PC-3 (cell line): ENCODE data around the gene FAM107B. TPM values are rescaled to one million over a fixed set of nuclear protein-coding genes. Genes with fewer than 3 reads are reported as not detected.

Source experiments
- ATAC-seq: fragments of 200-7000 bp; cut with Tn5 transposase; 2 replicates; pipeline ENCODE4 v1.9.1; 2020; ENCODE audit warnings: mild to moderate bottlenecking, moderate library complexity
- BruUV-seq: library from RNA; stranded (reverse); fragments of 400-500 nt; replicated peaks from 2 replicates; lab custom pipeline; 2021; lab: Mats Ljungman, UMichigan
- CTCF ChIA-PET: fragments of 300-600 bp; sonication (Branson Sonifier 250); formaldehyde crosslinking; loops from one replicate; lab custom pipeline; 2022; ENCODE audit warnings: antibody characterized with exemption; lab: Charles Lee
- POLR2A ChIA-PET: fragments of 300-600 bp; sonication (Branson Sonifier 250); formaldehyde crosslinking; loops from one replicate; lab custom pipeline; 2022; ENCODE audit warnings: antibody characterized with exemption; ENCODE audit not compliant: unreplicated experiment; lab: Charles Lee
- DNase-seq: peaks from one replicate; pipeline ENCODE4 v3.0.0-alpha.2; 2015
- H2AFZ ChIP-seq: fragments of 300-600 bp; sonication (generic); 2 replicates; pipeline ENCODE4 v1.6.0; 2016; ENCODE audit warnings: antibody characterized with exemption, low read length
- H3F3A ChIP-seq: fragments of 300-600 bp; sonication (generic); one replicate; pipeline ENCODE4 v1.6.0; 2017; ENCODE audit warnings: antibody characterized with exemption, low read length, control low read depth, mild to moderate bottlenecking; ENCODE audit not compliant: unreplicated experiment
- H3K27ac ChIP-seq: fragments of 300-600 bp; sonication (generic); 2 replicates; pipeline ENCODE4 v1.5.1; 2016; ENCODE audit warnings: mild to moderate bottlenecking, low read length
- H3K27me3 ChIP-seq: fragments of 300-600 bp; sonication (generic); 2 replicates; pipeline ENCODE4 v1.6.1; 2016; ENCODE audit warnings: low read length, mixed read lengths
- H3K36me3 ChIP-seq: fragments of 300-600 bp; sonication (generic); 2 replicates; pipeline ENCODE4 v1.6.1; 2016; ENCODE audit warnings: low read depth, mixed run types, low read length, mixed read lengths
- H3K4me1 ChIP-seq: fragments of 300-600 bp; sonication (generic); 2 replicates; pipeline ENCODE4 v1.5.1; 2016; ENCODE audit warnings: low read length; ENCODE audit not compliant: insufficient read depth
- H3K4me2 ChIP-seq: fragments of 300-600 bp; sonication (generic); 2 replicates; pipeline ENCODE4 v1.6.0; 2016; ENCODE audit warnings: low read length
- H3K4me3 ChIP-seq: fragments of 300-600 bp; sonication (generic); 2 replicates; pipeline ENCODE4 v1.5.1; 2016; ENCODE audit warnings: mild to moderate bottlenecking, low read length, mixed read lengths
- H3K79me2 ChIP-seq: fragments of 300-600 bp; sonication (generic); 2 replicates; pipeline ENCODE4 v1.6.1; 2017; ENCODE audit warnings: low read length, mixed read lengths
- H3K9ac ChIP-seq: fragments of 300-600 bp; sonication (generic); 2 replicates; pipeline ENCODE4 v1.6.0; 2016; ENCODE audit warnings: mild to moderate bottlenecking, low read length
- H3K9me2 ChIP-seq: fragments of 300-600 bp; sonication (generic); replicated peaks from 2 replicates; pipeline ENCODE4 v1.6.1; 2016; ENCODE audit warnings: mixed run types, low read length, mixed read lengths
- H3K9me3 ChIP-seq: fragments of 300-600 bp; sonication (generic); 2 replicates; pipeline ENCODE4 v1.6.1; 2016; ENCODE audit warnings: low read length, mixed read lengths
- H4K20me1 ChIP-seq: fragments of 300-600 bp; sonication (generic); 2 replicates; pipeline ENCODE4 v1.6.1; 2016; ENCODE audit warnings: low read length, mixed read lengths
- CTCF ChIP-seq: fragments of 300-600 bp; sonication (generic); conservative IDR thresholded peaks from 2 replicates; pipeline ENCODE4 v1.5.1; 2017; ENCODE audit warnings: antibody characterized with exemption, low read depth, mild to moderate bottlenecking, low read length
- EZH2 ChIP-seq: fragments of 300-600 bp; sonication (generic); IDR thresholded peaks from one replicate; pipeline ENCODE4 v1.6.1; 2017; ENCODE audit warnings: antibody characterized with exemption, mild to moderate bottlenecking, low read length; ENCODE audit not compliant: unreplicated experiment
- EZH2phosphoT487 ChIP-seq: fragments of 300-600 bp; sonication (generic); IDR thresholded peaks from 2 replicates; pipeline ENCODE4 v1.6.1; 2018; ENCODE audit warnings: mild to moderate bottlenecking, antibody characterized with exemption, low read length, borderline replicate concordance
- intact Hi-C: fragments of 100-400 bp; cut with micrococcal nuclease; formaldehyde crosslinking; loops from 2 replicates; pipeline ENCODE4 v1.9.0; 2023
- total RNA-seq: library from RNA; depleted of rRNA; stranded (reverse); fragments of >200 nt; gene quantifications from 2 replicates; pipeline ENCODE4 v1.2.3, GENCODE V29; 2014

Gene FAM107B
- total RNA-seq, 1 experiment from 2014 or later = 36.6 TPM

- no peaks in the 10 kb centered on the region for H3K9me2 ChIP-seq
- H3K9me3 ChIP-seq = no peaks in the 10 kb centered on the region
- intact Hi-C loops = loop anchor here (5.0 kb wide), 1 partner anchor 287 kb away; no protein-coding TSS in a partner anchor
- ChIA-PET CTCF (no interaction called here), POLR2A (no interaction called here)
- peaks cover 76% of the 10 kb centered on the region for H3K79me2 ChIP-seq
- no peaks in the 10 kb centered on the region for H3F3A ChIP-seq
- H3K4me1 ChIP-seq = peaks cover 27% of the 10 kb centered on the region
- H3K27ac ChIP-seq = no peak overlapping the region
- H4K20me1 ChIP-seq = no peaks in the 10 kb centered on the region
- no peak for DNase-seq
- H3K27me3 ChIP-seq = no peaks in the 10 kb centered on the region
- H3K4me2 ChIP-seq = no peak overlapping the region
- H2AFZ ChIP-seq = no peak overlapping the region
- no peak overlapping the region for H3K9ac ChIP-seq
- no TSS peak for BruUV-seq
- no peak for ATAC-seq
- H3K36me3 ChIP-seq = peaks cover 5% of the 10 kb centered on the region; the same call in 1 of the 2 replicates
- TF ChIP-seq EZH2 = no peak
- no peak for TF ChIP-seq CTCF
- no peak for TF ChIP-seq EZH2phosphoT487
- H3K4me3 ChIP-seq = no peak overlapping the region
These were observed 239.1 kb downstream of the FAM107B start for GRCh38 chr10:14535457-14536130.

- TF ChIP-seq EZH2phosphoT487 (no peak), EZH2 (no peak), CTCF (no peak)
- no peaks in the 10 kb centered on the region for H3K27me3 ChIP-seq
- no peaks in the 10 kb centered on the region for H3F3A ChIP-seq
- H3K4me1 ChIP-seq = peaks cover 27% of the 10 kb centered on the region
- H3K36me3 ChIP-seq = peaks cover 2% of the 10 kb centered on the region; the same call in 1 of the 2 replicates
- BruUV-seq = no TSS peak
- H3K4me3 ChIP-seq = no peak overlapping the region
- no peak overlapping the region for H2AFZ ChIP-seq
- ChIA-PET CTCF (interaction anchor here (0.6 kb wide), 1 partner anchor 290 kb away, joined by 3 read pairs; no protein-coding TSS in a partner anchor), POLR2A (no interaction called here)
- H3K79me2 ChIP-seq = peaks cover 70% of the 10 kb centered on the region
- intact Hi-C loops = no loop called here
- H3K9me2 ChIP-seq = no peaks in the 10 kb centered on the region
- peak overlapping the region; percentile 61 for H3K4me2 ChIP-seq
- DNase-seq (no peak), ATAC-seq (no peak)
- H3K9me3 ChIP-seq = no peaks in the 10 kb centered on the region
- no peaks in the 10 kb centered on the region for H4K20me1 ChIP-seq
- H3K9ac ChIP-seq = peak overlapping the region; percentile 66
- H3K27ac ChIP-seq = peak overlapping the region; percentile 96
These were observed 240.5 kb downstream of the FAM107B start for GRCh38 chr10:14534152-14534551.

GRCh38 chr10:14533295-14533694, 241.4 kb downstream of the FAM107B start:
- H2AFZ ChIP-seq = no peak overlapping the region
- H3K4me1 ChIP-seq = peaks cover 27% of the 10 kb centered on the region
- H3K9me3 ChIP-seq = no peaks in the 10 kb centered on the region
- TF ChIP-seq EZH2 (no peak), EZH2phosphoT487 (no peak), CTCF (no peak)
- peaks cover 9% of the 10 kb centered on the region; the same call in 1 of the 2 replicates for H3K36me3 ChIP-seq
- peak overlapping the region; percentile 61 for H3K4me2 ChIP-seq
- DNase-seq (no peak), ATAC-seq (peak; percentile 57)
- ChIA-PET CTCF (no interaction called here), POLR2A (no interaction called here)
- H3K27me3 ChIP-seq = no peaks in the 10 kb centered on the region
- peaks cover 65% of the 10 kb centered on the region for H3K79me2 ChIP-seq
- H3K4me3 ChIP-seq = no peak overlapping the region
- H3K9ac ChIP-seq = peak overlapping the region; percentile 66
- BruUV-seq = no TSS peak
- H4K20me1 ChIP-seq = no peaks in the 10 kb centered on the region
- intact Hi-C loops = no loop called here
- peak overlapping the region; percentile 96 for H3K27ac ChIP-seq
- H3F3A ChIP-seq = no peaks in the 10 kb centered on the region
- H3K9me2 ChIP-seq = no peaks in the 10 kb centered on the region
